ENCODE results near the gene HPCAL1. TPM values are rescaled to one million over a fixed set of nuclear protein-coding genes. Genes with fewer than 3 reads are reported as not detected.
A peak's percentile ranks its signal among the peaks of the same experiment; 100 is the strongest.

The HPCAL1 gene
- total and polyA plus RNA-seq, 11 donors, result 18.9 to 63.2 (median 40.5) TPM

- Histone ChIP-seq H3K27ac (no peak overlapping the region), H3K4me1 (peaks cover 0 to 53% (median 14%) of the 10 kb centered on the region in 12 donors), H3K27me3 (no peaks in the 10 kb centered on the region), H3K36me3 (no peaks in the 10 kb centered on the region), H3K4me3 (no peak overlapping the region), H3K9me3 (no peaks in the 10 kb centered on the region)
- intact Hi-C loops (cut with DNase I), result no loop called here
- DNase-seq, result no peak
- TF ChIP-seq POLR2A (IDR thresholded peaks at IDR 0.05), result no peak
- TF ChIP-seq CTCF (IDR thresholded peaks at IDR 0.05), result no peak
- ATAC-seq, result no peak
- WGBS, 4 donors, result 87 to 92% (median 90%) methylated on average over 8 of the region's 8 CpGs
Observed at GRCh38 chr2:10343658-10344057, 41.0 kb downstream of the HPCAL1 start.

DNA sequence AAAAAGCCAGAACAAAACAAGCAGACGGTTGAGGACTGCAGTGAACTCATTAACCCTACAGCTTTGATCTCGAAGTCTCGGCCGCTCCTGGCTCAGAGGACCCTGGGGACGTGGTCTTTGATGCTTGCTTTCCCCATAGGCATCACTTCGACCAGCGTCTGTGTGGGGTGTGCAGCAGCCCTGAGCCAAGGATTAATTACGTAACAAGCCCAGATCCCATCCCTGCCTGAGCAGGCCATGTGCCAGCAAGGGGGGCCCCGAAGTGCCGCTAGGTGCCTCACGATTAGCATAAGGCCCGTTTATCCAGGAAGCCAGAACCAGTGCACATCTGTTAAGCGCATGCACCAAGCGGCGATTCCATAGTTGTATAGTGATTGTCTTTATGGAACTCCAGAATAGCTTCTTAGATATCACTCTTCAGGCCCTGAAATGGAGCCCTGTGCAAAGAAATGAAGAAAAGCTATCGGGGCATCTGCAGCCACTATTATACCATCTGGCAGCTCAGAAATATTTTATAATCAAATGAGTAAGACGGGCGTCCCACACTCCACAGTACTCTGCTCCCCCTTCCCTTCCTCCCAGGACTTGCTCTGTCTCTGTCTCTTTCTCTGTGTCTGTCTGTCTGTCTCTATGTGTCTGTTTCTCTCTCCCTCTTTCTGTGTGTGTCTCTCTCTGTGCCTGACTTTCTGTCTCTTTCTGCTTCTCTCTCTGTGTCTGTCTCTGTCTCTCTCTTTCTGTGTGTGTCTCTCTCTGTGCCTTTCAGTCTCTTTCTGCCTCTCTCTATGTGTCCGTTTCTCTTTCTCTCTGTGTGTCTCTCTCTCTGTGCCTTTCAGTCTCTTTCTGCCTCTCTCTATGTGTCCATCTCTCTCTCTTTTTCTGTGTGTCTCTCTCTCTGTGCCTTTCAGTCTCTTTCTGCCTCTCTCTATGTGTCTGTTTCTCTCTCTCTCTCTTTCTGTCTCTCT is 41.7 kb downstream of the HPCAL1 start:
- Histone ChIP-seq H3K4me3 (no peak overlapping the region), H3K27me3 (no peaks in the 10 kb centered on the region), H3K4me1 (peaks cover 0 to 56% (median 16%) of the 10 kb centered on the region in 12 donors), H3K9me3 (no peaks in the 10 kb centered on the region), H3K27ac (no peak overlapping the region), H3K36me3 (no peaks in the 10 kb centered on the region)
- intact Hi-C loops (cut with DNase I), result loop anchor here in 1 of 10 donors (5.0 kb wide), 1 partner anchor 38 kb away; no protein-coding TSS in a partner anchor
- ATAC-seq (no peak), DNase-seq (no peak)
- 80 to 82% (median 80%) methylated on average over 19 of the region's 19 CpGs for WGBS, 4 donors
- TF ChIP-seq CTCF (IDR thresholded peaks at IDR 0.05), result no peak
- no peak for TF ChIP-seq POLR2A (IDR thresholded peaks at IDR 0.05)

DNA sequence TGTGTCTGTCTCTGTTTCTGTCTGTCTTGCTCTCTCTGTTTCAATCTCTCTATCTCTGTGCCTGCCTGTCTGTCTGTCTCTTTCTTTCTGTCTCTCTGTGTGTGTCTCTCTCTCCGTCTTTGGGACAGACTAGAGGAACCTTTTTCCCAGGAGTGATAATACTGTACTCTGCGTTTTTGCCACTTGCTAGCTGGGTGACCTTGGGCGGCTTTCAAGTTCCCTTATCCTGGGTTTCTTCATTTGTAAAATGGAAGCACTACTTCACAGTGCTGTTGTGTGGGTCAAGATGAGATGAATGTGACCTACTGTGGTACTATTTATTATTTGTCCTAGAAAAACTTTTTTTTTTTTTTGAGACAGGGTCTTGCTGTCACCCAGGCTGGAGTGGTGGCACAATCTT is 42.4 kb downstream of the HPCAL1 start:
- 74 to 87% (median 83%) methylated on average over 3 of the region's 3 CpGs for whole genome bisulfite sequencing, 4 donors
- ATAC-seq, result peak in 1 of 4 donors; percentile 26
- Histone ChIP-seq H3K4me3 (no peak overlapping the region), H3K9me3 (no peaks in the 10 kb centered on the region), H3K36me3 (no peaks in the 10 kb centered on the region), H3K27ac (no peak overlapping the region), H3K4me1 (peaks cover 0 to 62% (median 16%) of the 10 kb centered on the region in 12 donors), H3K27me3 (no peaks in the 10 kb centered on the region)
- no peak for TF ChIP-seq POLR2A (IDR thresholded peaks at IDR 0.05)
- no peak for TF ChIP-seq CTCF (IDR thresholded peaks at IDR 0.05)
- no peak for DNase-seq
- intact Hi-C loops (cut with DNase I), result loop anchor here in 1 of 10 donors (5.0 kb wide), 1 partner anchor 37 kb away; no protein-coding TSS in a partner anchor

- Histone ChIP-seq H3K36me3 (no peaks in the 10 kb centered on the region), H3K4me1 (peaks cover 0 to 69% (median 16%) of the 10 kb centered on the region in 12 donors), H3K27me3 (no peaks in the 10 kb centered on the region), H3K27ac (no peak overlapping the region), H3K4me3 (no peak overlapping the region), H3K9me3 (no peaks in the 10 kb centered on the region)
- DNase-seq (no peak), ATAC-seq (peak in 1 of 4 donors; percentile 12)
- intact Hi-C loops (cut with DNase I), result loop anchor here in 1 of 10 donors (5.0 kb wide), 1 partner anchor 36 kb away; no protein-coding TSS in a partner anchor
- 63 to 74% (median 70%) methylated on average over 3 of the region's 3 CpGs for WGBS, 4 donors
- no peak for TF ChIP-seq POLR2A (IDR thresholded peaks at IDR 0.05)
- TF ChIP-seq CTCF (IDR thresholded peaks at IDR 0.05), result no peak
Observed at GRCh38 chr2:10345813-10346212, 43.1 kb downstream of the HPCAL1 start.
